ENCODE data around the gene SRBD1. TPM values are rescaled to one million over a fixed set of nuclear protein-coding genes. Genes with fewer than 3 reads are reported as not detected.

SRBD1 gene
- total and polyA plus RNA-seq, 7 donors = 2.3 to 6.4 (median 4.0) TPM

GRCh38 chr2:45494275-45494977 lies 116.6 kb downstream of the SRBD1 start:
- Histone ChIP-seq H3K4me1 (no peaks in the 10 kb centered on the region), H3K27ac (no peak overlapping the region), H3K36me3 (ENCODE audit: insufficient read depth in 1 of 2, low read depth in 1 of 2) (no peaks in the 10 kb centered on the region), H3K4me3 (no peak overlapping the region), H3K27me3 (ENCODE audit: insufficient read depth in 3 of 3, low read length in 2 of 3) (no peaks in the 10 kb centered on the region), H3K9me3 (no peaks in the 10 kb centered on the region)
- ATAC-seq (peak; percentile 42 to 76 (median 54)), DNase-seq (no peak)
- TF ChIP-seq CTCF (IDR thresholded peaks at IDR 0.05) = peak; percentile 86
- 9 to 14% (median 10%) methylated on average over 2 of the region's 2 CpGs for WGBS, 3 donors
- intact Hi-C loops (cut with DNase I) = loop anchor here (1.0 to 10.0 kb wide), 3 partner anchors 330 to 513 kb away; no protein-coding TSS in a partner anchor

GRCh38 chr2:45484965-45485364 lies 126.1 kb downstream of the SRBD1 start:
- 93 to 94% (median 94%) methylated on average over 3 of the region's 3 CpGs for whole genome bisulfite sequencing, 3 donors
- no peaks in the 10 kb centered on the region for H3K4me1 ChIP-seq
- H3K9me3 ChIP-seq = peaks cover 4% of the 10 kb centered on the region
- no peak for ATAC-seq
- no peak overlapping the region for H3K4me3 ChIP-seq
- no peak overlapping the region for H3K27ac ChIP-seq
- intact Hi-C loops (cut with DNase I) = no loop called here
- no peak for DNase-seq
- no peaks in the 10 kb centered on the region for H3K36me3 ChIP-seq (ENCODE audit: insufficient read depth in 1 of 2, low read depth in 1 of 2)
- no peaks in the 10 kb centered on the region for H3K27me3 ChIP-seq (ENCODE audit: insufficient read depth in 3 of 3, low read length in 2 of 3)
- TF ChIP-seq CTCF (IDR thresholded peaks at IDR 0.05) = no peak

- DNase-seq (no peak), ATAC-seq (no peak)
- Histone ChIP-seq H3K9me3 (peaks cover 10% of the 10 kb centered on the region), H3K27me3 (ENCODE audit: insufficient read depth in 3 of 3, low read length in 2 of 3) (no peaks in the 10 kb centered on the region), H3K27ac (no peak overlapping the region), H3K4me1 (no peaks in the 10 kb centered on the region), H3K36me3 (ENCODE audit: insufficient read depth in 1 of 2, low read depth in 1 of 2) (peaks cover 0 to 3% of the 10 kb centered on the region in 2 donors), H3K4me3 (no peak overlapping the region)
- intact Hi-C loops (cut with DNase I) = no loop called here
- TF ChIP-seq CTCF (IDR thresholded peaks at IDR 0.05) = peak; percentile 13
Measured at GRCh38 chr2:45483997-45484396, 127.1 kb downstream of the SRBD1 start.

GRCh38 chr2:45477546-45477945 lies 133.5 kb downstream of the SRBD1 start:
- DNase-seq (no peak), ATAC-seq (peak; percentile 87 to 100 (median 98))
- H3K27ac ChIP-seq = no peak overlapping the region
- no peaks in the 10 kb centered on the region for H3K27me3 ChIP-seq (ENCODE audit: insufficient read depth in 3 of 3, low read length in 2 of 3)
- WGBS, 3 donors = 34 to 38% (median 35%) methylated on average over 1 of the region's 1 CpG
- intact Hi-C loops (cut with DNase I) = no loop called here
- H3K36me3 ChIP-seq (ENCODE audit: insufficient read depth in 1 of 2, low read depth in 1 of 2) = peaks cover 0 to 3% of the 10 kb centered on the region in 2 donors
- peaks cover 10% of the 10 kb centered on the region for H3K9me3 ChIP-seq
- no peak for TF ChIP-seq CTCF (IDR thresholded peaks at IDR 0.05)
- H3K4me3 ChIP-seq = no peak overlapping the region
- peaks cover 17% of the 10 kb centered on the region for H3K4me1 ChIP-seq

- intact Hi-C loops (cut with DNase I) = no loop called here
Measured at GRCh38 chr2:45470531-45470930, 140.5 kb downstream of the SRBD1 start.

More at GRCh38 chr2:45470531-45470930, 140.5 kb downstream of the SRBD1 start:
- 13 to 23% (median 19%) methylated on average over 3 of the region's 3 CpGs for WGBS, 3 donors
- no peaks in the 10 kb centered on the region for H3K36me3 ChIP-seq (ENCODE audit: insufficient read depth in 1 of 2, low read depth in 1 of 2)
- H3K4me3 ChIP-seq = no peak overlapping the region
- no peak for TF ChIP-seq CTCF (IDR thresholded peaks at IDR 0.05)
- no peaks in the 10 kb centered on the region for H3K27me3 ChIP-seq (ENCODE audit: insufficient read depth in 3 of 3, low read length in 2 of 3)
- ATAC-seq (peak; percentile 44 to 87 (median 64)), DNase-seq (no peak)
- peaks cover 25% of the 10 kb centered on the region for H3K4me1 ChIP-seq
- peak overlapping the region; percentile 3 for H3K27ac ChIP-seq
- H3K9me3 ChIP-seq = no peaks in the 10 kb centered on the region

Measured in psoas muscle (tissue), 8 donors.